DMS53 (cell line): ENCODE data around the gene NTMT1.
"Not testable (repeated sequence)": the region's sequence is repeated elsewhere in the genome, so short reads cannot be mapped to it uniquely, and the experiment has no call there.

Source experiments
- DNase-seq: peaks from one replicate; lab custom pipeline; 2025; lab: John Stamatoyannopoulos, UW

NTMT1 gene

DNA sequence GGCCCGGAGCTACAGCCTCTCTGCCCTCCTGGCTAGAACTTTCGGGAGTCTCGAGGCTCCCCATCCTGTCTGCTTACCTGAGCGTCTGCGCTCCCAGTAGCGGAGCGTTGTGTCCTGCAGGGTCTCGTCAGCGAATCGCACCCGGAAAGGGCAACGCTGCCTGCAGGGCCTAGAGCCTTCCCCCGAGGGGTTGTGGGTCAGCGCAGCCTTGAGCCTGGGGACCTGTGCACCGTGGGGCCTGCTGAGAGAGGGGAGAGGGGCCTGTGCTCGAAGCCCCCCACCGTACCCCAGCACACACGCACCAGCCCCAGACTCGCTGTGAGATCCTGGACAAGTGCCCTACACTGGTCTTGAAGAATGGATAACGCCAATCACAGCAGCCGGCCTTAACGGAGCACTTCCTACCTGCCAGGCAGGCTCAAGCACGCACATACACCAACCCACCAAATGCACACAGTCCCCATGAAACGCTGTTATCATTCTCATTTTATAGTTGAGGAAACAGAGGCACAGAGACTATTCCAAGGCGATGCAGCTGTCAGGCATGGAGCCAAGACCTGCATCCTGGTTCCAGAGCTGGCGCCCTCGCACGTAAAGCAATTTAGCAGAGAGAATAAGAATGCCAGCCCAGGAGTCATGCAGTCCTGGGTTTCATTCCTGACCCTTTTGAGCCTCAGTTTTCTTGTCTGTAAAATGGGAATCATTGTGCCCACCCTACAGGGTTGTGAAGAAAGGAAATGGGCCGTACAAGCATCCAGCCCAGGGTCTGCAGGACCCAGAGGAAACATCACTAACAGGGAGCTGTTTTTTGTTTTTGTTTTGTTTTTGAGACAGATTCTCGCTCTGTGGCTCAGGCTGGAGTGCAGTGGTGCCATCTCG is 10.3 kb upstream of the NTMT1 start:
- DNase-seq = no peak

- peak; percentile 73 for DNase-seq
Measured at GRCh38 chr9:129617167-129617566, 8.8 kb upstream of the NTMT1 start.

GRCh38 chr9:129619787-129620668 is 5.9 kb upstream of the NTMT1 start:
- peak; percentile 48 for DNase-seq

GRCh38 chr9:129620669-129621295 is 5.2 kb upstream of the NTMT1 start, which contains the start of gene C9orf50:
TSS of gene C9orf50 (minus strand) at chr9:129621101. CDS start at chr9:129620574, 527 bp downstream.
- peak; percentile 49 for DNase-seq

DNA sequence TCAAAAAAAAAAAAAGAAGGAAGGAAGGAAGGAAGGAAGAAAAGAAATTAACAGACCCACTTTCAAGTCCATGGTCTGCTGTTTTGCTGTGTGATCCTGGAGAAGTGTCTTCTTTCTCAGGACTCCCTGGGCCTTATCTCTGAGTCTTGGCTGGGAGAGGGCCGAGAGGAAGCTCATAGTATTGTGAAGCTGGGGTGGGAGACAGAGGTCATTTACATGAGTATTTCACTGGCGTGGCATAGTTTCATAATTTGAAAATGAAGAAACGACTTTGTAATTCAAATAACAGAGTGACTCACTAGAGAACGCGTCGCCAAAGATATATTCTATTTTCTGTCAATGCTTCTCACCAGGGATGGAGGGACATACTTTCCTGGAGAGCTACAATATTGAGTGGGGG is 2.6 kb upstream of the NTMT1 start:
- no peak for DNase-seq

- peak; percentile 73 for DNase-seq
Measured at GRCh38 chr9:129624168-129624759, 1.7 kb upstream of the NTMT1 start.

GRCh38 chr9:129624947-129625346 is 1.0 kb upstream of the NTMT1 start:
- peak; percentile 67 for DNase-seq

DNA sequence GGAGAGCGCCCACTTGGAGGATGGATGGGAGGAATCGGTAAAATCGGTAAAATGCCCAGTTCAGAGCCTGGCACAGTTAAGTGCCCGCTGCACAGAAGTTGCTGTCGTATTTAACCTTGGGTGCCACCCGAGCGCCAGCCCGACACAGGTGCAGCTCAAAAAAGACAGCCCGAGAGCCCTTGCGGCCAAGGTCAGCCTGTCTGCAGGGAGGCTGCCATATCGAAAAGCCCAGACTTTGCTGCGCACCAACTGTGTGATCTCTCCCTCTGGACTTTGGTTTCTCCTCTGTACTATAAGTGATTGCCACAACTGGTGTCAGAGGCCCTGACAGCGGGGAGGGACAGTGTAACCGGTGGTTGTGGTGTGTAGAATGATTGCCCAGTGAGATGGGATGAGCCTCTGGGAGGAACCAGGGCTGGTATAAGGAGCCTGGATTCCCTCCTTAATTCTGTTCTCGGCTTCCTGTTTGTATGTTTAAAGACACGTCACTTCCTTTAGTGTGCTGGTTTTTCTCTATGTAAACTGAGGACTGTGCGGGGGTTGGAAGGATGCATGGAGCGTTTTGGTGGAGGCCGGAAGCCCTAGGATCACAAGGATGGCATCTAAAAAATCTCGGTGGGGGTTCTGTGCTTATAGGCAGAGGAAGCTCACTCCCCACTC is 792 bp downstream of the NTMT1 start:
- DNase-seq = peak; percentile 61

- no peak for DNase-seq
Measured at GRCh38 chr9:129627556-129628440, 1.8 kb downstream of the NTMT1 start.

DNA sequence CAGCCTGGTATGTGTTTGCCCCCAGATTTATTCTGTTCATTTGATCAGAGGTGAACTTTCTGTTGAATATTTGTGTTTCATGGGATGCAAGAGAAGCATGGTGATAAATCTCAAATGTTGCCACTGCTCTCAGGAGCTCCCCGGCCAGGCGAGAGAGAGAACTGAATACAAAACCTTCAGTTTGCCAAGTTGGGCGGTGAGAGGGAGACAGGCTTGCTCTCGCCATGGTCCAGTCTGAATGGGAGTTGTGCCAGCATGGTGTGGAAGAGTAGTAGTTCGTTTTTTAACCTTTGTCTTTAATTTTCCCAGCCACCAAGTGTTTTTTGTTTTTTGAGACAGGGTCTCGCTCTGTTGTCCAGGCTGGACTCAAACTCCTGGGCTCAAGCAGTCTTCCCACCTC is 2.7 kb downstream of the NTMT1 start:
- no peak for DNase-seq

DNA sequence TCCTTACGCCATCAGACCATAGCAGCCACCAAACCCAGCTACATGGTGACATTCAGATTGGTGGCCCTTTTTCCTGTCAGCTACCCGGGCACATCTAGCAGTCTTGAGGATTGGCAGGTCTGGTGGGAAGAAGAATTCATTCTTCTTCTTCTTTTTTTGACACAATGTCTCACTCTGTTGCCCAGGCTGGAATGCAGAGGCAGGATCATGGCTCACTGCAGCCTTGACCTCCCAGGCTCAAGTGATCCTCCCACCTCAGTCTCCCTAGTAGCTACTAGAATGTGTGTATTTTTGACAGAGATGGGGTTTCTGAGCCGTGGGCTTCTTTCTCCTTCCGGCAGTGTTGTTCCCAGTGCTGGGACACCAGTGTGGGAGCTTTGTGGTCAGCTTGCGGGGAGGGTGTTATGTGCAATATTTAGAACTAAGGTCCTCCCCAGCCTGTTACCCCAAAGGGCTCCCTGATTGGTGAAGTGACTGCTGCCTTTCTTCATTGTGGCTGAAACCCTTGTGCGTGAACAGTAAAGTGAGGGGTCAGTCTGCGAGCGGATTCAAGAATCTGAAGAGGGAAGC is 3.4 kb downstream of the NTMT1 start:
- DNase-seq = no peak

GRCh38 chr9:129630967-129631673 is 5.2 kb downstream of the NTMT1 start:
- no peak for DNase-seq

GRCh38 chr9:129631674-129632129 is 5.7 kb downstream of the NTMT1 start:
- DNase-seq = no peak

GRCh38 chr9:129632460-129632859 is 6.5 kb downstream of the NTMT1 start:
- no peak for DNase-seq

- DNase-seq = no peak
Measured at GRCh38 chr9:129633207-129633606, 7.2 kb downstream of the NTMT1 start.

GRCh38 chr9:129633848-129634247 is 7.9 kb downstream of the NTMT1 start:
- DNase-seq = no peak

GRCh38 chr9:129635099-129636065 is 9.4 kb downstream of the NTMT1 start:
- no peak for DNase-seq

DNA sequence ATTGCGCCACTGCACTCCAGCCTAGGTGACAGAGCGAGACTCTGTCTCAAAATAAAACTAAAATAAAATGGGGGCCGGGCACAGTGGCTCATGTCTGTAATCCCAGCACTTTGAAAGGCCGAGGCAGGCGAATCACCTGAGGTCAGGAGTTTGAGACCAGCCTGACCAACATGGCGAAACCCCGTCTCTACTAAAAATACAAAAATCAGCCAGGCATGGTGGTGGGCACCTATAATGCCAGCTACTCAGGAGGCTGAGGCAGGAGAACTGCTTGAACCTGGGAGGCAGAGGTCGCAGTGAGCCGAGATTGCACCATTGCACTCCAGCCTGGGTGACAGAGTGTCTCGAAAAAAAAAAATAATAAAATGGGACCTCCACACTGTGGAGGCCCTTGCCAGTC is 10.4 kb downstream of the NTMT1 start:
- not testable (repeated sequence) for DNase-seq
